Ishikawa (cell line): ENCODE results near the gene FBLN1.

ENCODE experiments used
- CEBPB ChIP-seq: IDR thresholded peaks from 2 replicates; pipeline ENCODE4 v1.6.1; 2012
- CREB1 ChIP-seq: IDR thresholded peaks from 2 replicates; pipeline ENCODE4 v1.6.1; 2012; ENCODE audit warnings: low read depth
- EGR1 ChIP-seq: IDR thresholded peaks from 2 replicates; pipeline ENCODE4 v1.6.1; 2012
- EP300 ChIP-seq: IDR thresholded peaks from 2 replicates; pipeline ENCODE4 v1.6.1; 2012; ENCODE audit warnings: borderline replicate concordance
- FOXM1 ChIP-seq: IDR thresholded peaks from 2 replicates; pipeline ENCODE4 v1.6.1; 2012; ENCODE audit warnings: low read depth, borderline replicate concordance
- NFIC ChIP-seq: IDR thresholded peaks from 2 replicates; pipeline ENCODE4 v1.6.1; 2012
- RAD21 ChIP-seq: IDR thresholded peaks from 2 replicates; pipeline ENCODE4 v1.6.1; 2012; ENCODE audit warnings: low read depth
- TAF1 ChIP-seq: IDR thresholded peaks from 2 replicates; pipeline ENCODE4 v1.6.1; 2012; ENCODE audit warnings: low read depth, mild to moderate bottlenecking
- TCF12 ChIP-seq: IDR thresholded peaks from 2 replicates; pipeline ENCODE4 v1.6.1; 2012; ENCODE audit warnings: low read depth
- TEAD4 ChIP-seq: IDR thresholded peaks from 2 replicates; pipeline ENCODE4 v1.6.1; 2012
- YY1 ChIP-seq: IDR thresholded peaks from 2 replicates; pipeline ENCODE4 v1.6.1; 2012; ENCODE audit warnings: low read depth
- ZBTB7A ChIP-seq: IDR thresholded peaks from 2 replicates; pipeline ENCODE4 v1.6.1; 2012; ENCODE audit warnings: low read depth
- TF ChIP-seq, protein P1 (sequence below): IDR thresholded peaks from 2 replicates; pipeline ENCODE4 v1.6.1; 2012; ENCODE audit warnings: low read depth, mild to moderate bottlenecking
- TF ChIP-seq, protein P2 (sequence below): IDR thresholded peaks from 2 replicates; pipeline ENCODE4 v1.6.1; 2012
- TF ChIP-seq, protein P3 (sequence below): IDR thresholded peaks from 2 replicates; pipeline ENCODE4 v1.6.1; 2012

The FBLN1 gene

DNA sequence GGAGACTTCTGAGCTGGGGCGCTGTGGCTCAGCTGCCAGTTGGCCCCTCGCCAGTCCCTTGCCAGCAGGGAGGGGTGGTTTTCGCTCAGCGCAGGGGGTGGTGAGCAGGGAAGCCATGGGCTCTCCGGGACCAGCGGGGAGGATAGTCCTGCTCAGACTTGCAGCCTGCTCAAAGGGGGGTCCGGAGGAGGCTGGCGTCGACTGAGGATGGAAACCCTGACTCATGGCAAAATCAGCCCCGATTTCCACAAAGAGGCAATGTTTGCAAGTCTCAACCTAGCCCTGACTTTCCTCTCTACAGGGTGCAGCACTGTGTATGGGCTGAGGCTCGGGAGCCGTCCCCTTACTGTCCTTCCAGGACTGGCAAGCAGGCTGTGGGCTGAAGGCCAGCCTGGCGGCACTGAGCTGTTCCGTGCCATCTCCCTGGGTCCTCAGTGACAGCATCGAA, 35.1 kb downstream of the FBLN1 start:
- TF ChIP-seq TCF12 (0 out of 2 replicates have a peak, but pooled peaks have one; percentile 12), EP300 (peak; percentile 26; the same call in 1 of the 2 replicates), CEBPB (no peak), NFIC (peak; percentile 79)

DNA sequence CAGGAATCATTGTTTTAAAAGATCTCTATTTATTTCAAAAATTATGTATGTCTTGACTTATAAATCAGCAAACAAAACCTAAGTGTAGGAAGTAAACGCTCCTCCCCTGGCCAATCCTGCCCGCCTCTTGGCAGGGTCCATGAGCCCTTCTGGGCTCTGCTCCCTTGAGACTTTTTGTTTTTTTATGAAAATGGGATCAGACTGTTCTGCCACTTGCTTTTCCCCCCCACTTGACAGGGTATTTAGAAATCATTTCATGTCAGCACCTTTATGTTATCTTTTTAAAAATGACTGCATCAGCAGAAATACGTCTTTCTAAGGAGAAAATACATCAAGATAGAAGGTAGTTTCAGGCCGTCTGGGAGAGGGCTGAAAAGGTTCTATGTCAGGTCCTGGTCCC, 35.6 kb downstream of the FBLN1 start:
- TF ChIP-seq TEAD4 (no peak), CREB1 (no peak), ZBTB7A (no peak), NFIC (no peak), TAF1 (no peak), CEBPB (no peak), FOXM1 (no peak), YY1 (no peak)
- TF ChIP-seq, protein P1, sequence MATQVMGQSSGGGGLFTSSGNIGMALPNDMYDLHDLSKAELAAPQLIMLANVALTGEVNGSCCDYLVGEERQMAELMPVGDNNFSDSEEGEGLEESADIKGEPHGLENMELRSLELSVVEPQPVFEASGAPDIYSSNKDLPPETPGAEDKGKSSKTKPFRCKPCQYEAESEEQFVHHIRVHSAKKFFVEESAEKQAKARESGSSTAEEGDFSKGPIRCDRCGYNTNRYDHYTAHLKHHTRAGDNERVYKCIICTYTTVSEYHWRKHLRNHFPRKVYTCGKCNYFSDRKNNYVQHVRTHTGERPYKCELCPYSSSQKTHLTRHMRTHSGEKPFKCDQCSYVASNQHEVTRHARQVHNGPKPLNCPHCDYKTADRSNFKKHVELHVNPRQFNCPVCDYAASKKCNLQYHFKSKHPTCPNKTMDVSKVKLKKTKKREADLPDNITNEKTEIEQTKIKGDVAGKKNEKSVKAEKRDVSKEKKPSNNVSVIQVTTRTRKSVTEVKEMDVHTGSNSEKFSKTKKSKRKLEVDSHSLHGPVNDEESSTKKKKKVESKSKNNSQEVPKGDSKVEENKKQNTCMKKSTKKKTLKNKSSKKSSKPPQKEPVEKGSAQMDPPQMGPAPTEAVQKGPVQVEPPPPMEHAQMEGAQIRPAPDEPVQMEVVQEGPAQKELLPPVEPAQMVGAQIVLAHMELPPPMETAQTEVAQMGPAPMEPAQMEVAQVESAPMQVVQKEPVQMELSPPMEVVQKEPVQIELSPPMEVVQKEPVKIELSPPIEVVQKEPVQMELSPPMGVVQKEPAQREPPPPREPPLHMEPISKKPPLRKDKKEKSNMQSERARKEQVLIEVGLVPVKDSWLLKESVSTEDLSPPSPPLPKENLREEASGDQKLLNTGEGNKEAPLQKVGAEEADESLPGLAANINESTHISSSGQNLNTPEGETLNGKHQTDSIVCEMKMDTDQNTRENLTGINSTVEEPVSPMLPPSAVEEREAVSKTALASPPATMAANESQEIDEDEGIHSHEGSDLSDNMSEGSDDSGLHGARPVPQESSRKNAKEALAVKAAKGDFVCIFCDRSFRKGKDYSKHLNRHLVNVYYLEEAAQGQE, result no peak
- TF ChIP-seq, protein P2, sequence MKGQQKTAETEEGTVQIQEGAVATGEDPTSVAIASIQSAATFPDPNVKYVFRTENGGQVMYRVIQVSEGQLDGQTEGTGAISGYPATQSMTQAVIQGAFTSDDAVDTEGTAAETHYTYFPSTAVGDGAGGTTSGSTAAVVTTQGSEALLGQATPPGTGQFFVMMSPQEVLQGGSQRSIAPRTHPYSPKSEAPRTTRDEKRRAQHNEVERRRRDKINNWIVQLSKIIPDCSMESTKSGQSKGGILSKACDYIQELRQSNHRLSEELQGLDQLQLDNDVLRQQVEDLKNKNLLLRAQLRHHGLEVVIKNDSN, result no peak
- TF ChIP-seq, protein P3, sequence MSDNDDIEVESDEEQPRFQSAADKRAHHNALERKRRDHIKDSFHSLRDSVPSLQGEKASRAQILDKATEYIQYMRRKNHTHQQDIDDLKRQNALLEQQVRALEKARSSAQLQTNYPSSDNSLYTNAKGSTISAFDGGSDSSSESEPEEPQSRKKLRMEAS, result no peak

DNA sequence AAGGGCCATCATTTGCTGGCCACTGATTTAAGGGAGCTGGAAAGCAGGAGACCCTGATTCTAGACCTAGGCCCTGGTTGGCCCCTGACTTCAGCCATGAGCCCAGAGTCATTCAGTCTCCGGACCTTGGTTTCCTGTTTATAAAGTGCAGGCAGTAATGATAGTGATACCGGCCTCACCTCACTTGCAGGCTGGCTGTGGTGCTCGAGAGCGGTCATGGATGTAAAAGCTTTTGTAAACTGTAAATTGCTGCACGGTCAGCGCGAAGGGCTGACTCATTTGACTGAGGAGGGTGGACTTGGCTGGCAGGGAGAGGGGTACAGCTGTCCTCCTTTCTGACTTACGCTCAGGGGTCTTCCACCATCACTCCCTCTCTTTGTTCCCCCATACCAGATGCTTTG, 37.4 kb downstream of the FBLN1 start:
- no peak for TF ChIP-seq YY1
- TF ChIP-seq TAF1, result no peak
- TF ChIP-seq CEBPB, result no peak
- no peak for TF ChIP-seq TEAD4
- TF ChIP-seq EGR1, result no peak
- no peak for TF ChIP-seq NFIC
- TF ChIP-seq, protein P2, result no peak
- TF ChIP-seq TCF12, result no peak
- TF ChIP-seq, protein P1, result no peak
- TF ChIP-seq RAD21, result no peak
- TF ChIP-seq EP300, result no peak
- no peak for TF ChIP-seq CREB1
- no peak for TF ChIP-seq ZBTB7A
- TF ChIP-seq FOXM1, result no peak
- TF ChIP-seq, protein P3, result no peak

DNA sequence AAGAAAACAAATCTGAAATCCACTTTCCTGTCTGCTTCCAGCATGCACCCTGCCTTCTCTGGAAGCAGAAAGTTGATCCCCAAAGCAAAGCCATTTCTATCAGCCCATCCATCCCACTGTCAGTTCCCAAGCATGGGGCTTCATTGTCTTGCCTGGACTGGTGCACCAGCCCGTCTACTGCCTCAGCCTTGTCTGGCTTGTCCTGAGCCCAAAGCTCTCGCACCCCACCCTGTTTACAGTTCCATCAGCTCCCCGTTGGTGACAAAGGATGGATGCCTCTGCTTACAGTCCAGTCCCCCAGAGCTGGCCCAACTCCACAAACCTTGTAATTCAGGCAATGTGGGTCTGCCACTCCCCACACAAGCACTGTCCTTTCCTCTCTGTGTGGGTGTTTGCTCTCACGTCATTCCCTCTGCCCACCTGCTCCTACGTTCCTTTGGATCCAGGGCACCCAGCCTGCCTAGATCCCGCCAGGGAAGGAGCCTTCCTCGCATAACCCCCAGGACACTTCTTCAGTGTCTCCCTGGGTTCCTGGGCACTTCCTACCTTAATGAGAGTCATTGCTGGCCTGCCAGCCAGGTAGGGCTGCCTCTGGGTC, 38.8 kb downstream of the FBLN1 start:
- TF ChIP-seq, protein P3, result no peak

DNA sequence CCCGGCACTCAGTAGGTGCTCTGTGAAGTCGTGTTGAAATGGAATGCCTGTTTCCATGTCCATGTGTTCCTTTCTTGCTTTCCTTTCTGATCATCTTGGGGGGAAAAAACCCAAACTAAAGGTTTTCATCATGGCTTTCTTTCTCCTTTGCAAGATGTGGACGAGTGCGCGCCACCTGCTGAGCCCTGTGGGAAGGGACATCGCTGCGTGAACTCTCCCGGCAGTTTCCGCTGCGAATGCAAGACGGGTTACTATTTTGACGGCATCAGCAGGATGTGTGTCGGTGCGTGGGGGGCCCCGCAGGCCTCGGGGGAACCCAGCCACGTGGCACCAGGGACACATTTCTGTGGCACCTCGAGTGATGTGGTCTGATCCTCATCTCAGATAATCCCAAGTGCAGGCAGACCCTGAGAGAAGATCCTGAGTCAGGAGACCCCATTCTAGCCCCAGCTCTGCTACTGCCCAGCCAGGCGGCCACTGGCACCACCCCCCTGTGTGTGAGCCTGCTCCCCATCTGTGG, 39.4 kb downstream of the FBLN1 start:
- TF ChIP-seq, protein P1, result no peak
- no peak for TF ChIP-seq EGR1
- no peak for TF ChIP-seq EP300
- no peak for TF ChIP-seq YY1
- no peak for TF ChIP-seq TEAD4
- no peak for TF ChIP-seq TAF1
- TF ChIP-seq FOXM1, result no peak
- TF ChIP-seq CEBPB, result no peak
- TF ChIP-seq, protein P3, result no peak
- TF ChIP-seq RAD21, result no peak
- TF ChIP-seq CREB1, result no peak
- TF ChIP-seq ZBTB7A, result no peak
- TF ChIP-seq, protein P2, result no peak
- no peak for TF ChIP-seq NFIC
- no peak for TF ChIP-seq TCF12
